K562 (cell line): Measurements from ENCODE around the gene ABCC12. TPM values are rescaled to one million over a fixed set of nuclear protein-coding genes. Genes with fewer than 3 reads are reported as not detected.

Experiments used
- BACH1 ChIP-seq: fragments of 200-800 bp; sonication (Bioruptor generic); IDR thresholded peaks from 2 replicates; pipeline ENCODE4 v1.6.1; 2016; ENCODE audit warnings: missing genetic modification characterization, missing compliant biosample characterization
- CC2D1A ChIP-seq: fragments of 450-650 bp; IDR thresholded peaks from 2 replicates; pipeline ENCODE4 v1.6.1; 2017; ENCODE audit warnings: mild to moderate bottlenecking
- CREBBP ChIP-seq: IDR thresholded peaks from one replicate; pipeline ENCODE4 v1.6.1; 2012; ENCODE audit warnings: low read depth, mild to moderate bottlenecking, control low read depth, inconsistent platforms, low read length
- DEAF1 ChIP-seq: fragments of 450-650 bp; formaldehyde crosslinking; IDR thresholded peaks from 2 replicates; pipeline ENCODE4 v1.4.0; 2020; ENCODE audit warnings: mild to moderate bottlenecking, moderate library complexity
- EGR1 ChIP-seq: fragments of 450-650 bp; conservative IDR thresholded peaks from 2 replicates; pipeline ENCODE4 v1.6.1; 2017; ENCODE audit warnings: mild to moderate bottlenecking
- GABPB1 ChIP-seq: sonication (generic); formaldehyde crosslinking; IDR thresholded peaks from 2 replicates; pipeline ENCODE4 v1.8.0; 2022; ENCODE audit warnings: mild to moderate bottlenecking, missing genetic modification reagents
- IRF2 ChIP-seq: sonication (generic); formaldehyde crosslinking; IDR thresholded peaks from 2 replicates; pipeline ENCODE4 v1.8.1; 2022; ENCODE audit warnings: mild to moderate bottlenecking, missing genetic modification reagents
- JUNB ChIP-seq: fragments of 450-650 bp; formaldehyde crosslinking; conservative IDR thresholded peaks from 2 replicates; pipeline ENCODE4 v1.4.0; 2020; ENCODE audit warnings: mild to moderate bottlenecking
- JUND ChIP-seq, 2 experiments: IDR thresholded peaks; 2 replicates in 1 of 2; 3 replicates in 1 of 2; pipeline ENCODE4 v1.6.1; 2011; ENCODE audit warnings: borderline replicate concordance in 2 of 2, low read depth in 2 of 2, low read length in 2 of 2, improper control_type of control experiment in 1 of 2, missing biosample characterization in 1 of 2, missing genetic modification characterization in 1 of 2, missing genetic modification reagents in 1 of 2
- NFXL1 ChIP-seq: fragments of 450-650 bp; formaldehyde crosslinking; IDR thresholded peaks from 2 replicates; pipeline ENCODE4 v1.4.0; 2021; ENCODE audit warnings: mild to moderate bottlenecking
- POLR2H ChIP-seq: IDR thresholded peaks from 2 replicates; pipeline ENCODE4 v1.6.1; 2016; ENCODE audit warnings: missing genetic modification characterization, low read depth, mild to moderate bottlenecking, control low read depth, missing compliant biosample characterization, moderate library complexity
- SAFB ChIP-seq: fragments of 200-400 bp; formaldehyde crosslinking; IDR thresholded peaks from 2 replicates; pipeline ENCODE4 v1.6.1; 2017; ENCODE audit warnings: low read depth, low read length, borderline replicate concordance
- SETDB1 ChIP-seq: IDR thresholded peaks from one replicate; pipeline ENCODE4 v1.6.1; 2012; ENCODE audit warnings: low read length, control low read depth, inconsistent platforms
- TCF7 ChIP-seq: sonication (generic); IDR thresholded peaks from 2 replicates; pipeline ENCODE4 v1.6.1; 2016; ENCODE audit warnings: antibody characterized with exemption, borderline replicate concordance
- TRIM24 ChIP-seq, 2 experiments: fragments of 450-650 bp; IDR thresholded peaks; 2 replicates each; pipeline ENCODE4 v1.6.1; 2016
- ZNF134 ChIP-seq: fragments of 250-450 bp; sonication (Bioruptor Pico); conservative IDR thresholded peaks from 2 replicates; pipeline ENCODE4 v1.4.0; 2020
- ZNF398 ChIP-seq: fragments of 250-450 bp; sonication (Bioruptor Pico); IDR thresholded peaks from 2 replicates; pipeline ENCODE4 v1.8.0; 2021; ENCODE audit warnings: moderate library complexity, mild to moderate bottlenecking, inconsistent platforms
- polyA plus RNA-seq, 8 experiments: library from polyadenylated mRNA; depleted of rRNA in 4 of 8; stranded (reverse) in 5 of 8; unstranded in 3 of 8; fragments of >200 nt; fragmentation: Nextera tagmentation in 2 of 8; fragmentation: Illumina TruSeq in 1 of 8; extraction: Ambion mirVana in 2 of 8; extraction: Trizol in 1 of 8; gene quantifications; 2 replicates each; pipeline versions ENCODE4 v1.2.1 to v1.2.3, GENCODE V29; 2011 to 2014; ENCODE audit warnings: inconsistent platforms in 1 of 8, missing spikeins in 1 of 8
- total RNA-seq, 7 experiments: library from RNA; depleted of rRNA in 6 of 7; stranded (reverse); fragments of >200 nt in 6 of 7; fragmentation: Illumina TruSeq in 2 of 7; extraction: Trizol in 2 of 7; gene quantifications; 2 replicates each; pipeline versions ENCODE4 v1.2.1 to v1.2.3, GENCODE V29; 2011 to 2021; ENCODE audit warnings: low replicate concordance in 1 of 7
- TF ChIP-seq, protein P1 (sequence below): fragments of 250-450 bp; sonication (Bioruptor Pico); IDR thresholded peaks from 2 replicates; pipeline ENCODE4 v1.5.0; 2020; ENCODE audit warnings: mild to moderate bottlenecking
- TF ChIP-seq, protein P2 (sequence below): fragments of 150-350 bp; IDR thresholded peaks from 2 replicates; pipeline ENCODE4 v1.6.1; 2014; ENCODE audit warnings: low read depth, mild to moderate bottlenecking, low read length, borderline replicate concordance

Gene ABCC12
- total and polyA plus RNA-seq, 9 of the 15 experiments (the other 6 are each of a cell fraction or from before 2014, with no cell fraction given) = not detected

- no peak for TF ChIP-seq DEAF1 (CRISPR knock-in tag)
- no peak for TF ChIP-seq ZNF134 (CRISPR knock-in tag)
- TF ChIP-seq BACH1 (tag) = no peak
- TF ChIP-seq, protein P1, sequence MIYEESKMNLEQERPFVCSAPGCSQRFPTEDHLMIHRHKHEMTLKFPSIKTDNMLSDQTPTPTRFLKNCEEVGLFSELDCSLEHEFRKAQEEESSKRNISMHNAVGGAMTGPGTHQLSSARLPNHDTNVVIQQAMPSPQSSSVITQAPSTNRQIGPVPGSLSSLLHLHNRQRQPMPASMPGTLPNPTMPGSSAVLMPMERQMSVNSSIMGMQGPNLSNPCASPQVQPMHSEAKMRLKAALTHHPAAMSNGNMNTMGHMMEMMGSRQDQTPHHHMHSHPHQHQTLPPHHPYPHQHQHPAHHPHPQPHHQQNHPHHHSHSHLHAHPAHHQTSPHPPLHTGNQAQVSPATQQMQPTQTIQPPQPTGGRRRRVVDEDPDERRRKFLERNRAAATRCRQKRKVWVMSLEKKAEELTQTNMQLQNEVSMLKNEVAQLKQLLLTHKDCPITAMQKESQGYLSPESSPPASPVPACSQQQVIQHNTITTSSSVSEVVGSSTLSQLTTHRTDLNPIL (CRISPR knock-in tag) = no peak
- no peak for TF ChIP-seq SETDB1
- no peak for TF ChIP-seq IRF2 (CRISPR knock-in tag)
- no peak for TF ChIP-seq TCF7
- TF ChIP-seq, protein P2, sequence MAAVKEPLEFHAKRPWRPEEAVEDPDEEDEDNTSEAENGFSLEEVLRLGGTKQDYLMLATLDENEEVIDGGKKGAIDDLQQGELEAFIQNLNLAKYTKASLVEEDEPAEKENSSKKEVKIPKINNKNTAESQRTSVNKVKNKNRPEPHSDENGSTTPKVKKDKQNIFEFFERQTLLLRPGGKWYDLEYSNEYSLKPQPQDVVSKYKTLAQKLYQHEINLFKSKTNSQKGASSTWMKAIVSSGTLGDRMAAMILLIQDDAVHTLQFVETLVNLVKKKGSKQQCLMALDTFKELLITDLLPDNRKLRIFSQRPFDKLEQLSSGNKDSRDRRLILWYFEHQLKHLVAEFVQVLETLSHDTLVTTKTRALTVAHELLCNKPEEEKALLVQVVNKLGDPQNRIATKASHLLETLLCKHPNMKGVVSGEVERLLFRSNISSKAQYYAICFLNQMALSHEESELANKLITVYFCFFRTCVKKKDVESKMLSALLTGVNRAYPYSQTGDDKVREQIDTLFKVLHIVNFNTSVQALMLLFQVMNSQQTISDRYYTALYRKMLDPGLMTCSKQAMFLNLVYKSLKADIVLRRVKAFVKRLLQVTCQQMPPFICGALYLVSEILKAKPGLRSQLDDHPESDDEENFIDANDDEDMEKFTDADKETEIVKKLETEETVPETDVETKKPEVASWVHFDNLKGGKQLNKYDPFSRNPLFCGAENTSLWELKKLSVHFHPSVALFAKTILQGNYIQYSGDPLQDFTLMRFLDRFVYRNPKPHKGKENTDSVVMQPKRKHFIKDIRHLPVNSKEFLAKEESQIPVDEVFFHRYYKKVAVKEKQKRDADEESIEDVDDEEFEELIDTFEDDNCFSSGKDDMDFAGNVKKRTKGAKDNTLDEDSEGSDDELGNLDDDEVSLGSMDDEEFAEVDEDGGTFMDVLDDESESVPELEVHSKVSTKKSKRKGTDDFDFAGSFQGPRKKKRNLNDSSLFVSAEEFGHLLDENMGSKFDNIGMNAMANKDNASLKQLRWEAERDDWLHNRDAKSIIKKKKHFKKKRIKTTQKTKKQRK = no peak
- TF ChIP-seq NFXL1 = no peak
- no peak for TF ChIP-seq POLR2H (tag)
- no peak for TF ChIP-seq GABPB1
- TF ChIP-seq CC2D1A = no peak
- peak; percentile 80 for TF ChIP-seq EGR1
- 0 out of 2 replicates have a peak, but pooled peaks have one; percentile 4 for TF ChIP-seq JUND (IDR thresholded peaks at IDR 0.05; ENCODE audit: borderline replicate concordance, low read depth, low read length)
- TF ChIP-seq JUND (tag; IDR thresholded peaks at IDR 0.05; ENCODE audit: borderline replicate concordance, low read depth, low read length) = no peak
- TF ChIP-seq SAFB = no peak
- no peak for TF ChIP-seq TRIM24 (IDR thresholded peaks at IDR 0.05)
- no peak for TF ChIP-seq JUNB (CRISPR knock-in tag)
- TF ChIP-seq ZNF398 (CRISPR knock-in tag) = no peak
- no peak for TF ChIP-seq CREBBP
Observed at GRCh38 chr16:48117217-48118105, 38.3 kb downstream of the ABCC12 start (continued).
